Astrocyte (in vitro differentiated cells and primary cell): Measurements from ENCODE around the gene CAMK2D. TPM values are rescaled to one million over a fixed set of nuclear protein-coding genes. Genes with fewer than 3 reads are reported as not detected.

Source experiments
- DNase-seq: peaks from one replicate; pipeline ENCODE4 v3.0.0-alpha.2; 2010; ENCODE audit warnings: low read depth
- FAIRE-seq: peaks from 2 replicates; lab custom pipeline; 2011; peaks lifted over from hg19 to GRCh38; lab: Jason Lieb, UNC
- H2AFZ ChIP-seq: 2 replicates; pipeline ENCODE4 v1.6.0; 2012; ENCODE audit warnings: low read depth, low read length, inconsistent platforms
- H3K27ac ChIP-seq: 2 replicates; pipeline ENCODE4 v1.5.1; 2011; ENCODE audit warnings: low read depth, low read length, inconsistent platforms
- H3K27me3 ChIP-seq: 2 replicates; pipeline ENCODE4 v1.6.0; 2011; ENCODE audit warnings: low read length, inconsistent platforms; ENCODE audit not compliant: insufficient read depth
- H3K36me3 ChIP-seq: 2 replicates; pipeline ENCODE4 v1.5.1; 2011; ENCODE audit warnings: low read length, inconsistent platforms; ENCODE audit not compliant: insufficient read depth
- H3K4me1 ChIP-seq: 2 replicates; pipeline ENCODE4 v1.5.1; 2011; ENCODE audit warnings: low read length, inconsistent platforms; ENCODE audit not compliant: insufficient read depth
- H3K4me2 ChIP-seq: 2 replicates; pipeline ENCODE4 v1.6.0; 2012; ENCODE audit warnings: low read length, inconsistent platforms
- H3K4me3 ChIP-seq: 2 replicates; pipeline ENCODE4 v1.5.1; 2011; ENCODE audit warnings: low read depth, mild to moderate bottlenecking, low read length, inconsistent platforms; ENCODE audit not compliant: insufficient read depth
- H3K79me2 ChIP-seq: 2 replicates; pipeline ENCODE4 v1.6.0; 2012; ENCODE audit warnings: mild to moderate bottlenecking, low read length, inconsistent platforms; ENCODE audit not compliant: insufficient read depth
- H3K9ac ChIP-seq: 2 replicates; pipeline ENCODE4 v1.6.0; 2012; ENCODE audit warnings: mild to moderate bottlenecking, low read length, inconsistent platforms
- H3K9me3 ChIP-seq: 2 replicates; pipeline ENCODE4 v1.5.1; 2012; ENCODE audit warnings: low read depth, mild to moderate bottlenecking, low read length, inconsistent platforms; ENCODE audit not compliant: insufficient read depth
- H4K20me1 ChIP-seq: 2 replicates; pipeline ENCODE4 v1.6.0; 2012; ENCODE audit warnings: low read length, inconsistent platforms; ENCODE audit not compliant: insufficient read depth
- H3K27ac Mint-ChIP-seq: one replicate; pipeline ENCODE4 v1.8.0; 2021; ENCODE audit warnings: mild to moderate bottlenecking, mixed read lengths; ENCODE audit not compliant: unreplicated experiment
- H3K27me3 Mint-ChIP-seq: one replicate; pipeline ENCODE4 v1.8.0; 2021; ENCODE audit warnings: low read depth, mixed read lengths; ENCODE audit not compliant: unreplicated experiment
- H3K36me3 Mint-ChIP-seq: one replicate; pipeline ENCODE4 v1.8.0; 2021; ENCODE audit warnings: low read depth, mixed read lengths; ENCODE audit not compliant: unreplicated experiment
- H3K4me1 Mint-ChIP-seq: one replicate; pipeline ENCODE4 v1.8.0; 2021; ENCODE audit warnings: low read depth, mixed read lengths; ENCODE audit not compliant: unreplicated experiment
- H3K4me3 Mint-ChIP-seq: one replicate; pipeline ENCODE4 v1.8.0; 2021; ENCODE audit warnings: mild to moderate bottlenecking, moderate library complexity, mixed read lengths; ENCODE audit not compliant: unreplicated experiment
- H3K9me3 Mint-ChIP-seq: one replicate; pipeline ENCODE4 v1.8.0; 2021; ENCODE audit warnings: mild to moderate bottlenecking, mixed read lengths; ENCODE audit not compliant: unreplicated experiment
- EZH2 ChIP-seq: IDR thresholded peaks from 2 replicates; pipeline ENCODE4 v1.6.1; 2012; ENCODE audit warnings: mild to moderate bottlenecking, low read length, inconsistent platforms; ENCODE audit not compliant: insufficient read depth
- total RNA-seq: library from RNA; stranded (reverse); gene quantifications from 2 replicates; pipeline ENCODE4 v1.2.1, GENCODE V29; 2021
- TF ChIP-seq, protein P1 (sequence below): IDR thresholded peaks from 2 replicates; pipeline ENCODE4 v1.5.1; 2011; ENCODE audit warnings: low read depth, mild to moderate bottlenecking, inconsistent platforms, low read length, moderate library complexity; ENCODE audit not compliant: insufficient read depth

Gene CAMK2D
- total RNA-seq, 1 donor from 2014 or later = 80.8 TPM

DNA sequence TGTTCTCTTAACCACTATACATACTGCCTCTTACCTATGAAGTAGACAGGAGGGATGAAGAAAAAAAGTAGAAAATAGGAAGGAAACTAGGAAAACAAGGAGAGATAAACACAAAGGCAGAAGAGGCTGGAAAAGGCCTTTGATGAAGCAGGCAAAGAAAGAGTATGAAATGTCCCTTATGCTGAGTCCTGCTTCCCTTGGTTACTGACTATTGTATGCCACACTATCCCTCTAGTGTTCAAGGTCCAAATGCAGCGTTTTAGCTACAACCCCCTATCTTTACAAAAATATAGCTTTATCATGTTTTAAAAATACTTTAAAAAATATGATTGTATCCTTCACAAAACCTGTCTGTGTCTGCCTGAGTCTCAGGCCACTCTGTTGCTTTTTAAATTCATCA is 233.1 kb downstream of the CAMK2D start:
- H3K27me3 ChIP-seq = no peaks in the 10 kb centered on the region

DNA sequence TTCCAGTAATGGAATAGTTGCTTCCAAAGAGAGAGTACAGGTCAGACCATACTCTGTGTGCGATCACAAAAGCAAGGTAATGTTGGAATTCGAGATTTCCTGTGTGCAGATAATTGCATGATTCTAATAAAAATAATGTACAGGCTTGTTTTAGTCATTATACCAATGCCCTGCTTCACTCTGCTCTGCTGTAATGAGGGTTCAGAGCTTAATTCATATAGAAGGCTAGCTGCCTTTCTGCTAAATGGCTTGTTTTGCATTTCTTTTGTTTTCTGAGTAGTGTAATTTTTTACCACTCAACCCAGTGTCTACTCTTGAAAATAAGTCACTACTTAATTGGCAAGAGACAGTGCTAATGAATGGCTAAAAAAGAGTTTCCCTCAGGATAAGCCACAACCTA is 236.0 kb downstream of the CAMK2D start:
- Histone ChIP-seq H4K20me1 (no peaks in the 10 kb centered on the region), H3K27ac (no peak overlapping the region), H3K36me3 (peaks cover 21% of the 10 kb centered on the region), H3K4me1 (no peaks in the 10 kb centered on the region), H3K4me2 (no peak overlapping the region), H2AFZ (no peak overlapping the region), H3K4me3 (no peak overlapping the region), H3K9me3 (no peaks in the 10 kb centered on the region), H3K27me3 (no peaks in the 10 kb centered on the region), H3K79me2 (no peaks in the 10 kb centered on the region), H3K9ac (no peak overlapping the region)
- H3K4me3 Mint-ChIP-seq = no peak overlapping the region
- peaks cover 2% of the 10 kb centered on the region for H3K36me3 Mint-ChIP-seq
- FAIRE-seq (no peak), DNase-seq (no peak)
- TF ChIP-seq, protein P1, sequence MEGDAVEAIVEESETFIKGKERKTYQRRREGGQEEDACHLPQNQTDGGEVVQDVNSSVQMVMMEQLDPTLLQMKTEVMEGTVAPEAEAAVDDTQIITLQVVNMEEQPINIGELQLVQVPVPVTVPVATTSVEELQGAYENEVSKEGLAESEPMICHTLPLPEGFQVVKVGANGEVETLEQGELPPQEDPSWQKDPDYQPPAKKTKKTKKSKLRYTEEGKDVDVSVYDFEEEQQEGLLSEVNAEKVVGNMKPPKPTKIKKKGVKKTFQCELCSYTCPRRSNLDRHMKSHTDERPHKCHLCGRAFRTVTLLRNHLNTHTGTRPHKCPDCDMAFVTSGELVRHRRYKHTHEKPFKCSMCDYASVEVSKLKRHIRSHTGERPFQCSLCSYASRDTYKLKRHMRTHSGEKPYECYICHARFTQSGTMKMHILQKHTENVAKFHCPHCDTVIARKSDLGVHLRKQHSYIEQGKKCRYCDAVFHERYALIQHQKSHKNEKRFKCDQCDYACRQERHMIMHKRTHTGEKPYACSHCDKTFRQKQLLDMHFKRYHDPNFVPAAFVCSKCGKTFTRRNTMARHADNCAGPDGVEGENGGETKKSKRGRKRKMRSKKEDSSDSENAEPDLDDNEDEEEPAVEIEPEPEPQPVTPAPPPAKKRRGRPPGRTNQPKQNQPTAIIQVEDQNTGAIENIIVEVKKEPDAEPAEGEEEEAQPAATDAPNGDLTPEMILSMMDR = no peak
- TF ChIP-seq EZH2 = no peak
- peaks cover 2% of the 10 kb centered on the region for H3K4me1 Mint-ChIP-seq
- H3K27me3 Mint-ChIP-seq = no peaks in the 10 kb centered on the region
- no peak overlapping the region for H3K27ac Mint-ChIP-seq
- H3K9me3 Mint-ChIP-seq = no peaks in the 10 kb centered on the region

More for the DNA sequence above, 233.1 kb downstream of the CAMK2D start:
- FAIRE-seq (peak; percentile 29), DNase-seq (no peak)
- Mint-ChIP-seq H3K27me3 (no peaks in the 10 kb centered on the region), H3K4me1 (peaks cover 2% of the 10 kb centered on the region), H3K9me3 (no peaks in the 10 kb centered on the region), H3K36me3 (peaks cover 1% of the 10 kb centered on the region), H3K4me3 (no peak overlapping the region), H3K27ac (no peak overlapping the region)
- TF ChIP-seq, protein P1 = no peak
- TF ChIP-seq EZH2 = no peak
- no peak overlapping the region for H3K4me3 ChIP-seq
- no peaks in the 10 kb centered on the region for H3K79me2 ChIP-seq
- no peak overlapping the region for H3K27ac ChIP-seq
- no peak overlapping the region for H2AFZ ChIP-seq
- no peaks in the 10 kb centered on the region for H3K4me1 ChIP-seq
- no peak overlapping the region for H3K4me2 ChIP-seq
- no peaks in the 10 kb centered on the region for H3K9me3 ChIP-seq
- no peaks in the 10 kb centered on the region for H4K20me1 ChIP-seq
- H3K36me3 ChIP-seq = peaks cover 17% of the 10 kb centered on the region
- H3K9ac ChIP-seq = no peak overlapping the region

DNA sequence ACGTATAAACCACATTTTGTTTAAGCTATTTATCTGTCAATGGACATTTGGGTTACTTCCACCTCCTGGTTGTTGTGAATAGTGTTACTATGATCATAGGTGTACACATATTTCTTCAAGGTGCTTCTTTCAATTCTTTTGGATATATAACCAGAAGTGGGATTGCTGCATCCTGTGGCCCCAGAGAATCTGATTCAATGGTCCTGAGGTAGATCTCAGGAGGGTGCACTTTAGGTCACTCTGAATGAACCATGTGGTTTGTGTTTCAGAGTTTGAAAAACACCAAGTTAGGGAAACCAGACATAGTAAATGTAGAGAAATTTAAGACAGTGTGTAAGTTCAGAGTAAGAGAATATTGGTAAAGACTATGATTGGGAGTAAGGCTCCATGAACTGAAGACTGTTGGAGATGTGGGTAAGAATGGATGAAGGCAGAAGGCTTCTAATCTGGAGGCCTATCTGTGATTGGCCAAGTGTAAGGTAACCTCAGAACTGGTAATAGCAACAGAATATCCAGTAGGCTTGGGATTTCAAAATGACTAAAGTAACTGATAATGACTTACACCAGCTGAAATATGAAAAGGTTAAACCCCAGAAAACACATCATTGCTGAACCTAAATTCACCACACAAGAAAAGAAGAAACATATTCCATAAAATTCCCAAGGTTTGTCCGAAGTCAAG is 236.9 kb downstream of the CAMK2D start:
- H3K36me3 Mint-ChIP-seq = peaks cover 2% of the 10 kb centered on the region
- Histone ChIP-seq H3K4me2 (no peak overlapping the region), H3K9me3 (no peaks in the 10 kb centered on the region), H3K27me3 (no peaks in the 10 kb centered on the region), H3K79me2 (no peaks in the 10 kb centered on the region), H4K20me1 (no peaks in the 10 kb centered on the region), H3K9ac (no peak overlapping the region), H3K4me3 (no peak overlapping the region), H3K27ac (no peak overlapping the region), H3K4me1 (no peaks in the 10 kb centered on the region), H2AFZ (no peak overlapping the region), H3K36me3 (peaks cover 18% of the 10 kb centered on the region)
- H3K27me3 Mint-ChIP-seq = no peaks in the 10 kb centered on the region
- H3K9me3 Mint-ChIP-seq = no peaks in the 10 kb centered on the region
- H3K27ac Mint-ChIP-seq = no peak overlapping the region
- peaks cover 2% of the 10 kb centered on the region for H3K4me1 Mint-ChIP-seq
- no peak overlapping the region for H3K4me3 Mint-ChIP-seq
- DNase-seq (no peak), FAIRE-seq (no peak)
- TF ChIP-seq, protein P1 = no peak
- TF ChIP-seq EZH2 = no peak
